Activated naive CD4-positive, alpha-beta T cell treated with anti-CD3 and anti-CD28 coated beads, Interleukin-2, amount 50 U/mL, for 24 hours (primary cell): ENCODE data around the gene SYVN1.

Experiments used
- H3K27ac Mint-ChIP-seq: one replicate; pipeline ENCODE4 v1.8.0; 2021; ENCODE audit warnings: mild to moderate bottlenecking, mixed read lengths
- H3K27me3 Mint-ChIP-seq: one replicate; pipeline ENCODE4 v1.8.0; 2021; ENCODE audit warnings: mixed read lengths
- H3K36me3 Mint-ChIP-seq: one replicate; pipeline ENCODE4 v1.8.0; 2021; ENCODE audit warnings: mixed read lengths
- H3K4me1 Mint-ChIP-seq: one replicate; pipeline ENCODE4 v1.8.0; 2021; ENCODE audit warnings: mixed read lengths
- H3K4me3 Mint-ChIP-seq: one replicate; pipeline ENCODE4 v1.8.0; 2021; ENCODE audit warnings: mild to moderate bottlenecking, mixed read lengths
- H3K9me3 Mint-ChIP-seq: one replicate; pipeline ENCODE4 v1.8.0; 2021; ENCODE audit warnings: mixed read lengths

The SYVN1 gene

DNA sequence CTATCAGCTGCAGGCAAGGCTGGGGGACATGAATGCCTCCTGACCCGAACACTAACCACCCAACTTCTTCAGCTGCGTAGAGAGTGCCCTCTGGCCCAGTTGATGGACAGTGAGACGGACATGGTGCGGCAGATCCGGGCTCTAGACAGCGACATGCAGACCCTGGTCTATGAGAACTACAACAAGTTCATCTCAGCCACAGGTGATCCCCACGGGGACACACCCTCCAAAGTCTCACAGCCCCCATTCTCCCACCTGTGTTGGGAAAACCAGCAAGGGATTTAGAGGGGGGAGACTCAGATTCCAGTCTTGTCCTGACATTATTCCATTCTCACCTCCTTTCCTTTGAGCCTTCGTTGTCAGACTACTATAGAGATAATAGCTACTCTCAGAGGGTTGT lies 37.4 kb downstream of the SYVN1 start:
- Mint-ChIP-seq H3K4me3 (peak overlapping the region; percentile 90), H3K4me1 (peaks cover 14% of the 10 kb centered on the region), H3K9me3 (no peaks in the 10 kb centered on the region), H3K36me3 (no peaks in the 10 kb centered on the region), H3K27ac (no peak overlapping the region), H3K27me3 (no peaks in the 10 kb centered on the region)

DNA sequence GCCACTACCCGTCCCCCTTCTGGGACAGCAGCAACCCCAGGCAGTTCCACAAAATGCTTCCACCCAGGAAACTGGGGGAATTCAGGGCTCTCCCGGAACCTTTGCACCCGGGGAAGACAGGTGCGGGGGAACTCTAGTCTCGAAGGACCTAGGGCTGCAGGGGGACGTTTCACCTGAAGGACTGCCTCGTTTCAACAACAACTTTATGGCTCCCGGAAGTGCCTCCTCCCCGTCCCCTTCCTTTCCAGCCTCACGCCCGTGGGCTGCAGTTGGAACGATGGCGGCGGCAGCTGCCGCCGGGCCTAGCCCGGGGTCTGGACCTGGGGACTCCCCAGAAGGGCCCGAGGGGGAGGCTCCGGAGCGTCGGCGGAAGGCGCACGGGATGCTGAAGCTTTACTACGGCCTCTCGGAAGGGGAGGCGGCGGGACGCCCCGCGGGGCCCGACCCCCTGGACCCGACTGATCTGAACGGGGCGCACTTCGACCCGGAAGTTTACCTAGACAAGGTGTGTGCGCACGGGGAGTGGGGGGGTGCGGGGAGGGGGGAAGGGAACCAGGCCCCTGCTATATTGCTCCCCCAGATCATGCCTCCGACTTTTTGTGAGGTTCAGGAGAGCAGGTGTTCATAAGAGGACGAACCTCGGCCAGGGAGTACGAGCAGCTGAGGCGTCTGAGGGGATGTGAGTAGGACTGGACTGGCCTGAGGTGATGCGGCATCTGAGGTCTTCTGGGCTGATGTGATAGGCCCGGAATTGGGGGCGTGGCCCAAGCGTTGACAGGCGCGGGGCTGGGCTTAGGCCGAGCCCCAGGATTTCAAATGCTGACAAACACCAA lies 38.1 kb downstream of the SYVN1 start, which contains the start of gene VPS51:
TSS of gene VPS51 (plus strand) at position 241 of the 833 bp plus-strand sequence. CDS start at position 278, 37 bp downstream.
- H3K4me3 Mint-ChIP-seq, result peak within 1 kb of the TSS; percentile 90
- no peaks in the 10 kb centered on the region for H3K36me3 Mint-ChIP-seq
- H3K27ac Mint-ChIP-seq, result peak within 1 kb of the TSS; percentile 94
- peaks cover 14% of the 10 kb centered on the region for H3K4me1 Mint-ChIP-seq
- no peaks in the 10 kb centered on the region for H3K27me3 Mint-ChIP-seq
- H3K9me3 Mint-ChIP-seq, result no peaks in the 10 kb centered on the region

DNA sequence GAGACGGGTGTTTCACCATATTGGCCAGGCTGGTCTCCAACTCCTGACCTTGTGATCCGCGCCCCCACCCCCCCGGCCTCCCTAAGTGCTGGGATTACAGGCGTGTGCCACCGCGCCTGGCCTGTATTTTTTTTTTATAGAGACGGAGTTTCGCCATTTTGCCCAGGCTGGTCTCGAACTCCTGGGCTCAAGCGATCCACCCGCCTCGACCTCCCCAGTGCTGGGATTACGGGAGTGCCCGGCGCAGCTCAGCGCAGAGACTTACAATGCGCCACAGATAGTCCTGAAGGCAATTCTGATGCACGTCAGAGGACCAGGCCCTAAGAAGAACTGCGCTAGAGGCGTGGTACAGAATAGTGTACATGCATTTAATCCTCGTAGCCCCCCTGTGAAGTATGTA lies 38.9 kb downstream of the SYVN1 start:
- no peaks in the 10 kb centered on the region for H3K27me3 Mint-ChIP-seq
- no peaks in the 10 kb centered on the region for H3K36me3 Mint-ChIP-seq
- H3K4me1 Mint-ChIP-seq, result peaks cover 14% of the 10 kb centered on the region

DNA sequence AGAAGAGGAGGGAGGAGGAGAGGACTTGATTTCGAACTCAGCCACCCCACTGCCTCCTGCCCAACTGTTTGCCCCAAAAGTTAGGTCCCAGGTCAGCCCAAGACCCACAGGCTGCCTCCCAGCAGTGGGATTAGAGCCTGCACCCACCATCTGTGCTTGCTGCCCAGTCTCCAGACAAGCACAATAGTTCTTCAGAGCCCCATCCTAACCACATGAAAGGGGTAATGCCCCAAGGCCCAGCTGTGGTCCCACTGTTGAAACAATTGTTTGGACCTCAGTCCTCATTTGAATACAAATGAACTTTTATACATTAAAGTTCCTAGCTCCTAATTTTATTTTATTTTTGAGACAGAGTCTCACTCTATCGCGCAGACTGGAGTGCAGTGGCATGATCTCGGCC lies 43.7 kb downstream of the SYVN1 start:
- Mint-ChIP-seq H3K36me3 (peaks cover 4% of the 10 kb centered on the region), H3K4me3 (no peak overlapping the region), H3K4me1 (peaks cover 4% of the 10 kb centered on the region), H3K27me3 (no peaks in the 10 kb centered on the region), H3K9me3 (no peaks in the 10 kb centered on the region), H3K27ac (no peak overlapping the region)

More for the DNA sequence above, 38.9 kb downstream of the SYVN1 start:
- Mint-ChIP-seq H3K27ac (peak overlapping the region; percentile 93), H3K4me3 (peak overlapping the region; percentile 90), H3K9me3 (no peaks in the 10 kb centered on the region)

DNA sequence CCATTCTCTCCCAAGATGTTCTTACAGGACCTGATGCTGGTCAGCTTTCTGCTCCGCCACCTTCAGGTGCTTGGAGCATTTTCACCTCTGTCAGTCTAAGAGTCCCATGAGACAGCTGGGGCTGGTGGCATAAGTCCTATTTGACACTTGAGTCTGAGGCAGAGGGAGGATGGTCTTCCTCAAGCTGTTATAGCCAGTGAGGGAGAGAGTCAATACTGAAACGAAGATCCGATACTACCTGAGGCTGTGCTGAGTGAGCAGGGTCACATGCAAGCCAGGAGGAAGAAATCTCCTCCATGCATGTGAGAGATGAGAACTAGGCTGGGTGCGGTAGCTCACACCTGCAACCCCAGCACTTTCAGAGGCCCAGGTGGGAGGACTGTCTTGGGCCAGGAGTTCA lies 44.7 kb downstream of the SYVN1 start:
- Mint-ChIP-seq H3K27me3 (no peaks in the 10 kb centered on the region), H3K4me1 (peaks cover 8% of the 10 kb centered on the region), H3K27ac (no peak overlapping the region), H3K9me3 (no peaks in the 10 kb centered on the region), H3K36me3 (peaks cover 4% of the 10 kb centered on the region), H3K4me3 (no peak overlapping the region)

DNA sequence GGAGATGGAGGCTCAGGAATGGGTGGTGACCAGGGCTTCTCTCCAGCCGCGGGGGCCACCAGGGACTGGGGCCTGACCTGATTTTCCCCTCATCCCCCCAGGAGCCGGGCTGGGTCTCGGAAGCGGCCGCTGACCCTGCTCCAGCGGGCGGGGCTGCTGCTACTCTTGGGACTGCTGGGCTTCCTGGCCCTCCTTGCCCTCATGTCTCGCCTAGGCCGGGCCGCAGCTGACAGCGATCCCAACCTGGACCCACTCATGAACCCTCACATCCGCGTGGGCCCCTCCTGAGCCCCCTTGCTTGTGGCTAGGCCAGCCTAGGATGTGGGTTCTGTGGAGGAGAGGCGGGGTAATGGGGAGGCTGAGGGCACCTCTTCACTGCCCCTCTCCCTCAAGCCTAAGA lies 46.5 kb downstream of the SYVN1 start:
- no peaks in the 10 kb centered on the region for H3K27me3 Mint-ChIP-seq
- H3K9me3 Mint-ChIP-seq, result no peaks in the 10 kb centered on the region
- peaks cover 4% of the 10 kb centered on the region for H3K36me3 Mint-ChIP-seq
- no peak overlapping the region for H3K27ac Mint-ChIP-seq
- H3K4me1 Mint-ChIP-seq, result peaks cover 15% of the 10 kb centered on the region
- no peak overlapping the region for H3K4me3 Mint-ChIP-seq

DNA sequence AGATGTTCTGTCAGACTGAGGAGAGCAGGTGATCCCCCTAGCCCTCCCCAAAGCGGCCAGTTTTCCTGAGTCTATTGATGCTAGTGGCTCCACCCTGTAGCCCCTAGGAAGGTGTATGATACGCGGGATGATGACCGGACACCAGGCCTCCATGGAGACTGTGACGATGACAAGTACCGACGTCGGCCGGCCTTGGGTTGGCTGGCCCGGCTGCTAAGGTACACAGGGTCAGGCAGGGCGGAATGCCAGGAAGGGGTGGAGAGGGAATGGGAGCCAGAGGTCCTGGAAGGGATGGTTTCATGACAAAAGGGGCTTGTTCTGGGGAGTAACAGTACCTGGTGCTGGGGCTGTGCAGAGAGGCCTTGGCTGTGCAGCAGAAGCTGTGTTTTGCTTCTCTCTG lies 47.1 kb downstream of the SYVN1 start:
- Mint-ChIP-seq H3K36me3 (peaks cover 4% of the 10 kb centered on the region), H3K27ac (no peak overlapping the region), H3K9me3 (no peaks in the 10 kb centered on the region), H3K27me3 (no peaks in the 10 kb centered on the region), H3K4me1 (peaks cover 15% of the 10 kb centered on the region), H3K4me3 (no peak overlapping the region)

DNA sequence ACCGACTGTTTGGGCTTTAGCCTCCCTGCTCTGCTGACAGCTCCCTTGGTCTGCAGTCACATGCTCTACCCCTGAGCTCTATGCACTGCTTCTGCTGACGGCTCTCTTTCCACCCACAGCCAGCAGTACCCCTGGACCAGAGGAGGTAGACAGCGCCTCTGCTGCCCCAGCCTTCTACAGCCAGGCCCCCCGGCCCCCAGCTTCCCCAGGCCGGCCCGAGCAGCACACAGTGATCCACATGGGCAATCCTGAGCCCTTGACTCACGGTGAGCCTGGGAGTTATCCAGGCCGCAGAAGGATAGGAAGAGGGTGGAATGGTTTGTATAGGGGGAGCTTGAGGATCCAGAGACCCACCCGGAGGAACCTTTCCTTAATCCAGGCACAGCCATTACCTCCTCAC lies 47.5 kb downstream of the SYVN1 start:
- H3K9me3 Mint-ChIP-seq, result no peaks in the 10 kb centered on the region
- peak overlapping the region; percentile 51 for H3K27ac Mint-ChIP-seq
- no peaks in the 10 kb centered on the region for H3K27me3 Mint-ChIP-seq
- peaks cover 4% of the 10 kb centered on the region for H3K36me3 Mint-ChIP-seq
- peaks cover 15% of the 10 kb centered on the region for H3K4me1 Mint-ChIP-seq
- no peak overlapping the region for H3K4me3 Mint-ChIP-seq

DNA sequence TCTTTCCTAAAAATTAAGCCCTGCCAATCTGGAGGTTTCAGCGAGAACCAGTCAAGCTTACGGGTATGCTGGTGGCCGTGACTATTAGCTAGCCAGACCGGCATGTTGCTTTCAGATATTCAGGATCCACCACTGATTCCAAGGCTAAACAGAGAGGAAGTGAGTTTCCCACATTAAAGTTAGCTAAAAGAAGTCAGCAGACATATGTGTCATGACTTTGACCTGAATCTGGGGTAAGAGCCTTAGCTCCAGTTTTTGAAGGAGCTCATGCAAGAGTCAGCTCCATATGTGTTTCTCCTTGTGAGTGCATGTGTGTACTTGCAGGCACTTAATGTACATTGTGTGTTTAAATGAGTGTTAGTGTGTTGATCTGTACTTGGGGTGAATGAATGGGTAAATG lies 48.9 kb downstream of the SYVN1 start:
- Mint-ChIP-seq H3K27ac (peak overlapping the region; percentile 3), H3K36me3 (peaks cover 4% of the 10 kb centered on the region), H3K4me1 (peaks cover 15% of the 10 kb centered on the region), H3K9me3 (no peaks in the 10 kb centered on the region), H3K27me3 (no peaks in the 10 kb centered on the region), H3K4me3 (peak overlapping the region; percentile 95)

DNA sequence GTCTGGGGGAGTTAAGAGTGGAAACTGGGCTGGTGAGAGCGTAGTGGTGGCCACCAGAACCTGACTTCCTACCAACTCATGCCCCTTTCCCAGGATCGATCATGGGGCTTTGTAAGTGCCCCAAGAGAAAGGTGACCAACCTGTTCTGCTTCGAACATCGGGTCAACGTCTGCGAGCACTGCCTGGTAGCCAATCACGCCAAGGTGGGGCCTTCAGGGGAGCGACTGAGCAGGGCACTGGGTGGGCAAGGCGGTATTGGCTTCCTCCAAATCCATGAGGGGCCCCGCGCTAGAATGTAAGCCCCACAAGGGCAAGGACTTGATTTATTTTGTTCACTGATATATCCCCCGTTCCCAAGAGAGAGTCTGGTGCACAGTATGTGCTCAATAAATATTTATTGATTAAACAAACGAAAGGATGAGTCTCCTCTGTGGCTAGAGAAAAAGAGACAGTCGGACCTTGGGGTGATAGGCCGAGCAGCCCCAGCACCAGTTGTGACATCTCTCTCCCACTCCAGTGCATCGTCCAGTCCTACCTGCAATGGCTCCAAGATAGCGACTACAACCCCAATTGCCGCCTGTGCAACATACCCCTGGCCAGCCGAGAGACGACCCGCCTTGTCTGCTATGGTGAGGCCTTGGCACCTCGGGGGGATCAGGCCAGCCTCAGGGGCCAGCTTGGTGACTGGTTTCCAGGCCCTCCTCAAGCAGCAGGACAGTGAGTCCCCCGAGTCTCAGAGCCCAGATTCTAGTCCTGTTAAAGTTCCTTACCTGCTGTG lies 49.5 kb downstream of the SYVN1 start:
- H3K9me3 Mint-ChIP-seq, result no peaks in the 10 kb centered on the region
- peak overlapping the region; percentile 98 for H3K27ac Mint-ChIP-seq
- peaks cover 4% of the 10 kb centered on the region for H3K36me3 Mint-ChIP-seq
- peak overlapping the region; percentile 95 for H3K4me3 Mint-ChIP-seq
- no peaks in the 10 kb centered on the region for H3K27me3 Mint-ChIP-seq
- peaks cover 15% of the 10 kb centered on the region for H3K4me1 Mint-ChIP-seq

DNA sequence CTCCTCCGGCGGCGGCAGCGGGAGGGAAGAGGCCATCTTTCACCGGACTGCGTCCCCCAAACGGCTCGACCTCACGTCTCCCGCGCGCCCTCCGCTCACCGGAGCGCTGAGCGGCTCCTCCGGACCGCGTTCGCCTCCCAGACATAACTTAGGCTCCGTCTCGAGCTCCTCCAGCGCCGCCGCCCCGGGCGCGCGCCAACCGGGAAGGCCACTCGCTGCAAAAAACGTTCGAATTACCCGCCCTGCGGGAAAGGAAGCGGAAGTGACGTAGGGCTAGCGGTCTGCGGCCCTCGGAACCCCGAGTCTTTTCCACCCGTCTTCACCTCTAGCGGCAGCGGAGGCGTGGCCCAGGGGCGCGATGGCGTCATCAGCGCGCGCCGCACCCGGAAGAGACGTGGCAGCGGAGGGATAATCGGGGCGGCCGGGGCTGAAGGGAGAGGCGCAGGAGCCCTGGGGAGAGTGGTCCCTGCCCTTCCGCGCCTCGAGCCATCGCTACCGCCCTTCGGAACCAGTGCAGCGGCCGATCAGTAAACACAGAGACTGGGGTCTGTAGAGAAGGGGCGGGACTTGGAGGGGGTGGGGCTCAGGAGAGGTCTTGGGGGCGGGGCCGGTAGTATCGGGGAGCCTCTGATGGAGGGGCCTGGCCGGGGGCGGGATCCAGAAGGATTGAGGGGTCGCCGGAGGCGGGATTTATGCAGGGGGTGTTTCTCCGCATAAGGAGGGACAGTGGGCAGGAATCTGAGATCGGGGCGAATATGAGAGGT lies 50.3 kb downstream of the SYVN1 start, which contains the start of the genes CDCA5 and ZFPL1:
TSS of gene CDCA5 (minus strand) at position 207 of the 764 bp plus-strand sequence. CDS start at position 145, 62 bp downstream.
TSS of gene ZFPL1 (plus strand) at position 389 of the 764 bp plus-strand sequence. CDS start 477 bp downstream, outside the sequence.
- Mint-ChIP-seq H3K9me3 (no peaks in the 10 kb centered on the region), H3K4me1 (peaks cover 15% of the 10 kb centered on the region), H3K4me3 (peak within 1 kb of the TSS; percentile 95), H3K27ac (peak within 1 kb of the TSS; percentile 98), H3K36me3 (peaks cover 4% of the 10 kb centered on the region), H3K27me3 (no peaks in the 10 kb centered on the region)

DNA sequence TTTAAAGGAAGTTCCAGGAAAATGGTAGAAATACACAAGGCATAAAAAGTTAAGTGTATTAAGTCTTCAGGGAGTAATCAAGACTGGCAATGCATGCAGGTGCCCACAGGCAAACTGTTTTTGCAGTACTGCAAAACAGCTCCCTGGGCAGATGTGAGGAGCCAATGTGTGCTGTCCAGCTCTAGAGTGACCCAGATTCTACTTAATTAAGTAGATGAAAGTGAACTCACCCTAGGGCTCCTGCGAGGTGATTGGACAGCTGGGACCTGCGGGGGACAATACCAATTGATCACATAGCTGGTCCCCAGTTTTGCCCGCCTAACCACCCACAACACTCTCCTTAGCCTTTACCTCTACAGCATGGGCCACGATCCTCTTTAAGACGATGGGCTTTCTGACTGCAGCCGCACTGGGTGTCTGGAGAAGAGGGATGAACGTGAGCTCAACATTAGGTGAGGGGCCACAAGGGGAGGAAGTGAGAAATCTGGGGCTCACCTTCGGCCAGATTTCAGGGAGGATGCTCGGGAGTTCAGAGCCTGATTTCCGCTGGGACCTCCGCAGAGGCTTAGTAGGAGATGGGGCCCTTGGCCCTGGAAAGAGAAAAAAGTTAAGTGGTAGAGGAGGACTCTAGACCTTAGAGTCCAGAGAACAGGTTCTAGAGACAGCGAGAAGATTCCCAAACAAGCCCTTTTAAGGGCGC lies 51.0 kb downstream of the SYVN1 start:
- Mint-ChIP-seq H3K4me3 (peak overlapping the region; percentile 95), H3K4me1 (peaks cover 21% of the 10 kb centered on the region), H3K27me3 (no peaks in the 10 kb centered on the region), H3K36me3 (peaks cover 1% of the 10 kb centered on the region), H3K27ac (peak overlapping the region; percentile 98), H3K9me3 (no peaks in the 10 kb centered on the region)

DNA sequence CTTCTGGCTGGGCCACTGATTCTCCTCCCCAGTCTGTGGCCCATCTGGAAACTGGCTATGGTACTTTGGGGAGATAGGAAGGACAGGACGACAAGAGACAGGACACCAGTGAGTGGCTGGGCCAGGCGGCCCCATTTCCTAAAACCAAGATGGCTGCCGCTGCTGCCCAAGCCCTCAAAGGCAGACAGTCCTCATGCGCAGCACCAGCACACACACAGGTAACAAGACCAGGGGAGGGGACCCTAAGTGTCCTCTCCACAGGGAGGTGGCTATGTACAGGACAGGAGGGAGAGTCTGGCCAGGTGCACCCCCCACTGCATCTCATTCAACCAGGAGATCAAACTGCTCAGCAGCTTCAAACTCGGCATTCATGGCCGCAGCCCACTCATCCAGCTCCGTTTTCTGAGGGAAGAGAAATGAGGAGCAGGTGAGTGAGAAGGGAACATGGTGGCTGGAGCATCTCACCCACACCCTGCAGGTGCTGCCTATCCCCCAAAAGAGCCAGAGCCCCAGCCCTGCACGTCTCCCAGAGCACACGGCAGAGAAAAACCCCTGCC lies 55.5 kb downstream of the SYVN1 start:
- no peak overlapping the region for H3K27ac Mint-ChIP-seq

DNA sequence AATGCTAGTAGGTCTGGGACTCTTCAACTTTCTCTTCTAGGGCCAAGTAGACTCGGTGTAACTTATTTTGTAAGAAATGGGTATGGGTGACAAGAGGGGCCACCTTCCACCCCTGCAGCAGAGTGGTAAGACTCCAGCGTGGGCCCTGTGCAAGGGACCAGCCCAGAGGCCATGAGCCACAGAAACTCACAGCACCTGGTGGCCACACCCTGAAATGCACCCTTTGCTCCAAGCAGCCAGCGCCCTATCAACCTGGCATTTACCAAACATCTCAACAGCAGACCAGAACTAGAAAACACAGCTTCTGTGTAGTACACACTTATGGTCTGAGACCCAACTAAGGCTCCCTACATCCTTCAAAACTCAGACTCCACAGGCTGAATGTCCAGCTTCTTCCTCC lies 56.2 kb downstream of the SYVN1 start:
- Mint-ChIP-seq H3K36me3 (no peaks in the 10 kb centered on the region), H3K27me3 (no peaks in the 10 kb centered on the region), H3K4me1 (peaks cover 9% of the 10 kb centered on the region), H3K4me3 (no peak overlapping the region), H3K9me3 (no peaks in the 10 kb centered on the region), H3K27ac (no peak overlapping the region)

More for the DNA sequence above, 55.5 kb downstream of the SYVN1 start:
- no peak overlapping the region for H3K4me3 Mint-ChIP-seq
- H3K27me3 Mint-ChIP-seq, result no peaks in the 10 kb centered on the region
- H3K36me3 Mint-ChIP-seq, result no peaks in the 10 kb centered on the region
- peaks cover 13% of the 10 kb centered on the region for H3K4me1 Mint-ChIP-seq
- no peaks in the 10 kb centered on the region for H3K9me3 Mint-ChIP-seq
